ENCODE measurements around the gene NDC80.

The NDC80 gene

DNA sequence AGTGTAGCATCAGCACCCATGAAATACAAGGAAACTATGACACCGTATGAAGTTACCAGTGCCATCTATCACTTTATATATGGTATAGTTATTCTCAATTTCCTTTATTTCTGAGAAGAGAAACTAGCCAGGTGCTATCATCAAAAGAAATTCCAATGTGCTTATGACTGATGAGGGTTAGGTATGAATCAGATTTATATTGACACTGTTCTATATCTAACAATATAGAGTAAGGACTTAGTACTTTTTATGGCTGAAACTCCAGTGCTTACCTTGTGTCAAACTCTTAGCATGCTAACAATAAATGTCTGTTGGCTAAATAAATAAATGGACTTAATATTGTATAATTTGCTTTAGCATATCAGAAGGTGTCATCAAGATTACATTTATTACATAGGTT lies 7.0 kb upstream of the NDC80 start:
- no peak for DNase-seq
- H3K27me3 ChIP-seq: no peaks in the 10 kb centered on the region
- H3K9me3 ChIP-seq: no peaks in the 10 kb centered on the region
- no peaks in the 10 kb centered on the region for H3K36me3 ChIP-seq
- H3K4me3 ChIP-seq (ENCODE audit: low read depth, low read length): no peak overlapping the region
- TF ChIP-seq, protein P1, sequence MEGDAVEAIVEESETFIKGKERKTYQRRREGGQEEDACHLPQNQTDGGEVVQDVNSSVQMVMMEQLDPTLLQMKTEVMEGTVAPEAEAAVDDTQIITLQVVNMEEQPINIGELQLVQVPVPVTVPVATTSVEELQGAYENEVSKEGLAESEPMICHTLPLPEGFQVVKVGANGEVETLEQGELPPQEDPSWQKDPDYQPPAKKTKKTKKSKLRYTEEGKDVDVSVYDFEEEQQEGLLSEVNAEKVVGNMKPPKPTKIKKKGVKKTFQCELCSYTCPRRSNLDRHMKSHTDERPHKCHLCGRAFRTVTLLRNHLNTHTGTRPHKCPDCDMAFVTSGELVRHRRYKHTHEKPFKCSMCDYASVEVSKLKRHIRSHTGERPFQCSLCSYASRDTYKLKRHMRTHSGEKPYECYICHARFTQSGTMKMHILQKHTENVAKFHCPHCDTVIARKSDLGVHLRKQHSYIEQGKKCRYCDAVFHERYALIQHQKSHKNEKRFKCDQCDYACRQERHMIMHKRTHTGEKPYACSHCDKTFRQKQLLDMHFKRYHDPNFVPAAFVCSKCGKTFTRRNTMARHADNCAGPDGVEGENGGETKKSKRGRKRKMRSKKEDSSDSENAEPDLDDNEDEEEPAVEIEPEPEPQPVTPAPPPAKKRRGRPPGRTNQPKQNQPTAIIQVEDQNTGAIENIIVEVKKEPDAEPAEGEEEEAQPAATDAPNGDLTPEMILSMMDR (IDR thresholded peaks at IDR 0.05; ENCODE audit: low read depth, low read length): no peak
- H3K4me1 ChIP-seq: no peaks in the 10 kb centered on the region

DNA sequence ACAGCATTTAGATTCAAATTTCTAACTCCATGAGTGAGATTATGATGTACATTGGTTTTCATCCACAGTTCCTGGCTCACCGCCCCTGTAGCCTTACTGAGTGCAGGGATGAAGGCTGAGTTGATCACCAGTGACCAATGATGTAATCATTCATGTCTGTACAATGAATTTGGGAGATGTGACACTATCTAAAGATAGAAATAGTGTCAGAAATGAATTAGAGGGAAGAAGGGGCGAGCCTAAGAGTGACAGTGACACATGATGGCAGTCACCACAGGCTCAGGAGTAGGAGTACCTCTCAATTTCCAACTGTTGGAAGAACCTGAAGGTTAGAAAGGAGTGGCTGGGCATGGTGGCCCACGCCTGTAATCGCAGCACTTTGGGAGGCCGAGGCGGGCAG lies 3.2 kb upstream of the NDC80 start:
- TF ChIP-seq, protein P1 (IDR thresholded peaks at IDR 0.05; ENCODE audit: low read depth, low read length): no peak
- H3K9me3 ChIP-seq: no peaks in the 10 kb centered on the region
- H3K4me1 ChIP-seq: no peaks in the 10 kb centered on the region
- H3K36me3 ChIP-seq: no peaks in the 10 kb centered on the region
- no peak for DNase-seq
- H3K27me3 ChIP-seq: no peaks in the 10 kb centered on the region
- no peak overlapping the region for H3K4me3 ChIP-seq (ENCODE audit: low read depth, low read length)

DNA sequence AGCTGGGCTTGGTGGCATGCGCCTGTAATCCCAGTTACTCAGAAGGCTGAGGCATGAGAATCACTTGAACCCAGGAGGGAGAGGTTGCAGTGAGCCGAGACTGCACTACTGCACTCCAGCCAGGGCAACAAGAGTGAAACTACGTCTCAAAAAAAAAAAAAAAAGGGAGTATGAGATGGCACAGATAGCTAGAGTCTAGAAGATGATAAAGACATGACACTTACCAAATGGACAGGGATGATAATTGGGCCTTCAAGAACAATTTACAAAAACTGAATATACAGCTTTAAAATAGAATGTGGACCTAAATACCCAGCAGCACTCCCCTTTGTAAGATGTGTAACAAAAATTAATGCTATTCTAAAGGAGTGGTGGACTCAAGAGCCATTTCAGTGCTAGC lies 2.8 kb upstream of the NDC80 start:
- no peaks in the 10 kb centered on the region for H3K4me1 ChIP-seq
- no peaks in the 10 kb centered on the region for H3K36me3 ChIP-seq
- no peak for DNase-seq
- no peaks in the 10 kb centered on the region for H3K27me3 ChIP-seq
- H3K9me3 ChIP-seq: no peaks in the 10 kb centered on the region
- H3K4me3 ChIP-seq (ENCODE audit: low read depth, low read length): no peak overlapping the region
- TF ChIP-seq, protein P1 (IDR thresholded peaks at IDR 0.05; ENCODE audit: low read depth, low read length): no peak

DNA sequence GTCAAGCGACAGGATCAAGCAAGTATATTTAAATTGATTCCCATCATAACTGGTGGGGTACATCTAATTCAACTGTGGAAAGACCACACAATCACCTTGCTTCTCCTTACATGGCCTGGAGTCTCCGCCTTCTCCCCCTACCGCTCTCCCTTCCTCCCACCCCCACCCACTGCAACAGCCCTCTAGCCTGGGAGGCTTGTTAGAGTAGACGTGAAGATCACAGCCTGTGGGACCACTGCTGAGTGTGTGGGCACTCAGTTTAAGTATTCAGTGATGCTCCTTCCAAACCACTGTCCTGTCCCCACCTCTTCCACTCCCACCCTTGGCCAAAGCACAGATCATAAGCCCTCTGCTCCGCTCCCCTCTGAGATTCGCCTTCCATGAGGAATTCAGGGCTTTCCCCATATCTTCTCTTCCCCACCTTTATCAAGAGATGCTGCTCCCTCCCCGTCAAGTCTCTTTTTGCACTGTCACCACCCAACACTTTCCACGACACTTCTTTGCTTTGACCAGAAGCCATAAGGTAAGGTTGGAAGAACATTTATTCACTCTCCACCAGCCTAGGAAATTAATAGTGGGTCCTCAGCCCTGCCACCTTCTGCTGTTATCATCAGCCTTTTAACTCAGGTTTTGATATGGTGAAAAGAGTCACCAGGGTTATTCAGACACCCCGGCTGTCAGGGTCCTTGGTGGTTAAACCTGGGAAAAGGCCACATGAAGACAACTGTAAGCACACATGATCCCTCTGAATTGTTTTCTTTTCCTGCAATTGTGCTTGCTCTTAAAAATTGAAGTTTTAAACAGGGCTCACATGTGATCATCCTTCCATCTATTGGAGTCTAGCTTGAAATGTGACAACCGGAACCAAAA lies 1.8 kb upstream of the NDC80 start:
- no peaks in the 10 kb centered on the region for H3K4me1 ChIP-seq
- no peak for DNase-seq
- TF ChIP-seq, protein P1 (IDR thresholded peaks at IDR 0.05; ENCODE audit: low read depth, low read length): no peak
- H3K36me3 ChIP-seq: no peaks in the 10 kb centered on the region
- no peaks in the 10 kb centered on the region for H3K27me3 ChIP-seq
- no peaks in the 10 kb centered on the region for H3K9me3 ChIP-seq
- H3K4me3 ChIP-seq (ENCODE audit: low read depth, low read length): peak overlapping the region; percentile 93

DNA sequence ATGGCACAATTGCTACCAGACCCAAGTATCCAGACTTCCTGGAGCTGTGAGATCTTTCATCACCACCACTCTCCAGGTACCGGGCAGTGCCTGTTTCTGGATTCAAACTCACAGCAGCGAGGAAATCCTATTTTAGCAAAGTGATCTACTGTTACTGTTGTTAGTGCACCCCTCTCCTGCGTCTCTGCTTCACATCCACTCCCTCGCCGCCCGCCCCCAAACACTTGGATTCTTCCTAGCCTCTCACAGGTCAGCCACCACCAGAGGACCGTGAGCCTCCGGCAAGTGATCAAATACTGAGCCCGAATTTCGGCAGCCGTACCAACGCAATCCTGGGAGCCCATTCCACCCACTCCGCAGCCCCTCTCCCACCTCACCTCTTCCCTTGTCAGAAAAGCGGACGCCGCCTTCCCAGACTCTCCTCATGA lies 571 bp upstream of the NDC80 start:
- H3K36me3 ChIP-seq: peaks cover 2% of the 10 kb centered on the region
- no peaks in the 10 kb centered on the region for H3K9me3 ChIP-seq
- TF ChIP-seq, protein P1 (IDR thresholded peaks at IDR 0.05; ENCODE audit: low read depth, low read length): no peak
- DNase-seq: peak; percentile 44
- no peaks in the 10 kb centered on the region for H3K4me1 ChIP-seq
- H3K27me3 ChIP-seq: no peaks in the 10 kb centered on the region
- peak overlapping the region; percentile 93 for H3K4me3 ChIP-seq (ENCODE audit: low read depth, low read length)

DNA sequence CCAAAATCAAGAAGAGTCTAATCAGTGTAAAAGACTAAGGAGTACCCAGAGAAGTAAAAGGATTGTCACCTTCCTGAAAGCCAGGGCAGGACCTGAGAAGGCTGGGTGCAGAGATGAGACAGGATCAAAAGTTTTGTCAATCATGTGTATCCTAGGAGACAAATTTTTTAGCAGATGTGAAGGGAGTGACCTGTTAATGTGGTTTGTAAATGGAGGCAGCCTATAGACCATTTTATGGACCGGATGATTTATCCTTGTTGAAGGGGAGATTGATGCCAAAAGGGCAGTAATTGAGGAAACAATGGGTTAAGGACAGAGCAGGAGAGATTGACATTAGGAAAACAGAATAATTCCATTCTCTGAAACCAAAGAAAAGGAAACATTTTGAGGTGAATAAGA lies 813 bp downstream of the NDC80 start:
- TF ChIP-seq, protein P1 (IDR thresholded peaks at IDR 0.05; ENCODE audit: low read depth, low read length): no peak
- no peak for DNase-seq
- no peaks in the 10 kb centered on the region for H3K27me3 ChIP-seq

More for the DNA sequence above, 813 bp downstream of the NDC80 start:
- peaks cover 3% of the 10 kb centered on the region for H3K36me3 ChIP-seq
- peak overlapping the region; percentile 93 for H3K4me3 ChIP-seq (ENCODE audit: low read depth, low read length)
- no peaks in the 10 kb centered on the region for H3K9me3 ChIP-seq
- H3K4me1 ChIP-seq: no peaks in the 10 kb centered on the region
